Smooth muscle cell of the brain vasculature (primary cell): ENCODE results near the gene POP4.

Source experiments
- DNase-seq: peaks from one replicate; pipeline ENCODE4 v3.0.0-alpha.2; 2012; ENCODE audit warnings: low read depth, low spot score

Gene POP4

GRCh38 chr19:29576761-29577648, 29.1 kb upstream of the POP4 start:
- DNase-seq: no peak

- DNase-seq: no peak
Measured at GRCh38 chr19:29577649-29577963, 28.5 kb upstream of the POP4 start.

GRCh38 chr19:29578349-29578748, 27.7 kb upstream of the POP4 start:
- no peak for DNase-seq

- no peak for DNase-seq
Measured at GRCh38 chr19:29579308-29579910, 26.7 kb upstream of the POP4 start.

- no peak for DNase-seq
Measured at GRCh38 chr19:29581398-29581797, 24.7 kb upstream of the POP4 start.

- no peak for DNase-seq
Measured at GRCh38 chr19:29583196-29583999, 22.7 kb upstream of the POP4 start.

GRCh38 chr19:29586401-29586800, 19.7 kb upstream of the POP4 start:
- DNase-seq: no peak

GRCh38 chr19:29587059-29587458, 19.0 kb upstream of the POP4 start:
- DNase-seq: no peak

- no peak for DNase-seq
Measured at GRCh38 chr19:29587518-29587986, 18.5 kb upstream of the POP4 start.

GRCh38 chr19:29588095-29588494, 18.0 kb upstream of the POP4 start:
- no peak for DNase-seq

GRCh38 chr19:29590278-29590677, 15.8 kb upstream of the POP4 start:
- DNase-seq: no peak

GRCh38 chr19:29591670-29592069, 14.4 kb upstream of the POP4 start:
- no peak for DNase-seq

- no peak for DNase-seq
Measured at GRCh38 chr19:29593869-29594268, 12.2 kb upstream of the POP4 start.

- no peak for DNase-seq
Measured at GRCh38 chr19:29596080-29596727, 9.9 kb upstream of the POP4 start.

GRCh38 chr19:29596885-29597525, 9.1 kb upstream of the POP4 start:
- DNase-seq: no peak

- no peak for DNase-seq
Measured at GRCh38 chr19:29598036-29598435, 8.0 kb upstream of the POP4 start.

GRCh38 chr19:29598496-29598895, 7.6 kb upstream of the POP4 start:
- DNase-seq: no peak

- DNase-seq: no peak
Measured at GRCh38 chr19:29603308-29603707, 2.8 kb upstream of the POP4 start.

- no peak for DNase-seq
Measured at GRCh38 chr19:29606420-29606747, 301 bp downstream of the POP4 start.

GRCh38 chr19:29609636-29610035, 3.6 kb downstream of the POP4 start:
- DNase-seq: no peak

GRCh38 chr19:29610213-29610573, 4.1 kb downstream of the POP4 start:
- DNase-seq: no peak
